HepG2 (cell line): Measurements from ENCODE around the gene EIF3A.

Experiments used
- AHR ChIP-seq: IDR thresholded peaks from 2 replicates; pipeline ENCODE4 v1.6.1; 2018; ENCODE audit warnings: missing genetic modification reagents, missing compliant biosample characterization
- AKNA ChIP-seq: sonication (generic); formaldehyde crosslinking; IDR thresholded peaks from 2 replicates; pipeline ENCODE4 v1.4.0; 2020; ENCODE audit warnings: missing genetic modification reagents, borderline replicate concordance
- TCF7L2 ChIP-seq: IDR thresholded peaks from 2 replicates; pipeline ENCODE4 v1.6.1; 2011; ENCODE audit warnings: mild to moderate bottlenecking, low read depth, low read length, moderate library complexity
- ZUFSP ChIP-seq: sonication (generic); formaldehyde crosslinking; IDR thresholded peaks from 2 replicates; pipeline ENCODE4 v1.9.0; 2021; ENCODE audit warnings: missing genetic modification reagents, mild to moderate bottlenecking, borderline replicate concordance
- TF ChIP-seq, protein P1 (sequence below): sonication (generic); formaldehyde crosslinking; IDR thresholded peaks from 2 replicates; pipeline ENCODE4 v1.9.0; 2022; ENCODE audit warnings: low read depth, missing genetic modification reagents

GRCh38 chr10:119084896-119085295 lies 4.3 kb upstream of the EIF3A start:
- no peak for TF ChIP-seq TCF7L2
- TF ChIP-seq, protein P1, sequence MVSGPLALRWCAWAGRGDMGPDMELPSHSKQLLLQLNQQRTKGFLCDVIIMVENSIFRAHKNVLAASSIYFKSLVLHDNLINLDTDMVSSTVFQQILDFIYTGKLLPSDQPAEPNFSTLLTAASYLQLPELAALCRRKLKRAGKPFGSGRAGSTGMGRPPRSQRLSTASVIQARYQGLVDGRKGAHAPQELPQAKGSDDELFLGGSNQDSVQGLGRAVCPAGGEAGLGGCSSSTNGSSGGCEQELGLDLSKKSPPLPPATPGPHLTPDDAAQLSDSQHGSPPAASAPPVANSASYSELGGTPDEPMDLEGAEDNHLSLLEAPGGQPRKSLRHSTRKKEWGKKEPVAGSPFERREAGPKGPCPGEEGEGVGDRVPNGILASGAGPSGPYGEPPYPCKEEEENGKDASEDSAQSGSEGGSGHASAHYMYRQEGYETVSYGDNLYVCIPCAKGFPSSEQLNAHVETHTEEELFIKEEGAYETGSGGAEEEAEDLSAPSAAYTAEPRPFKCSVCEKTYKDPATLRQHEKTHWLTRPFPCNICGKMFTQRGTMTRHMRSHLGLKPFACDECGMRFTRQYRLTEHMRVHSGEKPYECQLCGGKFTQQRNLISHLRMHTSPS (CRISPR knock-in tag) = no peak
- no peak for TF ChIP-seq AHR
- no peak for TF ChIP-seq ZUFSP (CRISPR knock-in tag)
- no peak for TF ChIP-seq AKNA (CRISPR knock-in tag)
